SK-N-SH treated with all-trans-retinoic acid at 6 μM for 48 hours (cell line): ENCODE measurements around the gene GRIK5.
"Not testable (repeated sequence)": the region's sequence is repeated elsewhere in the genome, so short reads cannot be mapped to it uniquely, and the experiment has no call there.

Experiments
- BACH2 ChIP-seq: fragments of 250-450 bp; sonication (Bioruptor Pico); IDR thresholded peaks from 2 replicates; pipeline ENCODE4 v1.9.0; 2021; ENCODE audit warnings: mild to moderate bottlenecking, borderline replicate concordance
- GLIS3 ChIP-seq: fragments of 250-450 bp; sonication (Bioruptor Pico); IDR thresholded peaks from 2 replicates; pipeline ENCODE4 v1.5.0; 2020; ENCODE audit warnings: mild to moderate bottlenecking, moderate library complexity
- ISL1 ChIP-seq: fragments of 250-450 bp; sonication (Bioruptor Pico); IDR thresholded peaks from 2 replicates; pipeline ENCODE4 v2.1.2; 2022; ENCODE audit warnings: mild to moderate bottlenecking, moderate library complexity
- OSR1 ChIP-seq: fragments of 250-450 bp; sonication (Bioruptor Pico); IDR thresholded peaks from 2 replicates; pipeline ENCODE4 v1.8.0; 2022; ENCODE audit warnings: moderate library complexity, mild to moderate bottlenecking, inconsistent platforms
- PATZ1 ChIP-seq: fragments of 250-450 bp; sonication (Bioruptor Pico); IDR thresholded peaks from 2 replicates; pipeline ENCODE4 v1.8.0; 2020; ENCODE audit warnings: mild to moderate bottlenecking, moderate library complexity, borderline replicate concordance
- ZC3H10 ChIP-seq: fragments of 250-450 bp; sonication (Bioruptor Pico); IDR thresholded peaks from 2 replicates; pipeline ENCODE4 v1.5.1; 2021; ENCODE audit warnings: mild to moderate bottlenecking, moderate library complexity
- ZFP3 ChIP-seq: fragments of 250-450 bp; sonication (Bioruptor Pico); IDR thresholded peaks from 2 replicates; pipeline ENCODE4 v1.5.0; 2020; ENCODE audit warnings: mild to moderate bottlenecking, moderate library complexity

GRCh38 chr19:42034640-42035391, 35.2 kb downstream of the GRIK5 start:
- TF ChIP-seq GLIS3 (CRISPR knock-in tag); ZC3H10 (CRISPR knock-in tag); ZFP3 (CRISPR knock-in tag); OSR1 (CRISPR knock-in tag); ISL1; PATZ1; BACH2: not testable (repeated sequence)
